NB4 (cell line): ENCODE results near the gene ZBTB46.

Experiments used
- CTCF ChIP-seq: IDR thresholded peaks from one replicate; pipeline ENCODE4 v1.5.1; 2012; ENCODE audit warnings: low read depth, low read length
- MAX ChIP-seq: IDR thresholded peaks from 2 replicates; pipeline ENCODE4 v1.6.1; 2011; ENCODE audit warnings: low read depth, low read length

GRCh38 chr20:63753381-63753780 lies 77.7 kb downstream of the ZBTB46 start:
- TF ChIP-seq MAX, result no peak
- no peak for TF ChIP-seq CTCF
